Measurements from ENCODE around the gene ZNF385C.

ZNF385C gene

DNA sequence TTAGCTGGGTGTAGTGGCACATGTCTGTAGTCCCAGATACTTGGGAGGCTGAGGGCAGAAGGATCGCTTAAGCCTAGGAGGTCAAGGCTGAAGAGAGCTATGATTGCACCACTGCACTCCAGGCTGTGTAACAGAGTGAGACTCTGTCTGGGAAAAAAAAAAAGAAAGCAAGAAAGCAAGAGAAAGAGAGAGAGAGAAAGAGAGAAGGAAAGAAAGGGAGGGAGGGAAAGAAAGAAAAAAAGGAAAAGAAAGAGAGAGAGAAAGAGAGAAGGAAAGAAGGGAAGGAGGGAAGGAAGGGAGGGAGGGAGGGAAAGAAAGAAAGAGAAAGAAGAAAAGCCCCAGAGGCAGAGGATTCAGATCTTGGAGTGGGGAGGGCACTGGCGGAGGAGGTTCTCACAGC lies 7.7 kb upstream of the ZNF385C start:
- no peak overlapping the region for H3K27ac ChIP-seq (ENCODE audit: low read length)
- no peaks in the 10 kb centered on the region for H3K9me3 ChIP-seq (ENCODE audit: control insufficient read depth in 2 of 2, low read length in 2 of 2)
- no peak overlapping the region for H3K9ac ChIP-seq (ENCODE audit: low read length in 2 of 2)
- H3K4me1 ChIP-seq (ENCODE audit: control insufficient read depth, insufficient read depth, low read length): peaks cover 10% of the 10 kb centered on the region
- H3K36me3 ChIP-seq (ENCODE audit: control insufficient read depth in 2 of 2, insufficient read depth in 2 of 2, low read length in 2 of 2): peaks cover 9 to 12% of the 10 kb centered on the region in 2 donors
- H3K27me3 ChIP-seq (ENCODE audit: control insufficient read depth in 1 of 2, insufficient read depth in 2 of 2, low read length in 2 of 2): no peaks in the 10 kb centered on the region
- H3K4me3 ChIP-seq (ENCODE audit: low read length in 2 of 2): no peak overlapping the region

DNA sequence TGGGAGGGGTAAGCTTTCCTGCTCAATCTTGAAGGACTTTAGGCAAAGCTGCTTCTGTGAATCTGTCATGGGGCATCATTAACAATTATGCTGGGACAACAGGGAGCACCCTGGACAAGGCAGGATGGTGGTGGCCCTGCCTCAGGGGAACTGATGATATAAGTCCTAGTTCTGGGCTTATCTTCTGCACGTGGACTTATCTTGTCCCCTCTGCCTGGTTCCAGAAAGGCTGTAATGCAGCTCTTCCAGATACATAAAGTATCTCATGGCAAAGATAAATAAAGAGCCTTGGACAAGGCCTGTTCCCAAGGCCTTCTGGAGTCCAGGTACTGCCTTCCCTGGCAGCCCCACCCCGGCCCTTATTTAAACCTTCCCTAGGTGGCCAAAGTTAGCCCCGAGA lies 6.0 kb upstream of the ZNF385C start:
- no peak overlapping the region for H3K4me3 ChIP-seq (ENCODE audit: low read length in 2 of 2)
- H3K27ac ChIP-seq (ENCODE audit: low read length): no peak overlapping the region
- peaks cover 7% of the 10 kb centered on the region for H3K4me1 ChIP-seq (ENCODE audit: control insufficient read depth, insufficient read depth, low read length)
- H3K36me3 ChIP-seq (ENCODE audit: control insufficient read depth in 2 of 2, insufficient read depth in 2 of 2, low read length in 2 of 2): peaks cover 9 to 12% of the 10 kb centered on the region in 2 donors
- no peaks in the 10 kb centered on the region for H3K27me3 ChIP-seq (ENCODE audit: control insufficient read depth in 1 of 2, insufficient read depth in 2 of 2, low read length in 2 of 2)
- no peaks in the 10 kb centered on the region for H3K9me3 ChIP-seq (ENCODE audit: control insufficient read depth in 2 of 2, low read length in 2 of 2)
- no peak overlapping the region for H3K9ac ChIP-seq (ENCODE audit: low read length in 2 of 2)

DNA sequence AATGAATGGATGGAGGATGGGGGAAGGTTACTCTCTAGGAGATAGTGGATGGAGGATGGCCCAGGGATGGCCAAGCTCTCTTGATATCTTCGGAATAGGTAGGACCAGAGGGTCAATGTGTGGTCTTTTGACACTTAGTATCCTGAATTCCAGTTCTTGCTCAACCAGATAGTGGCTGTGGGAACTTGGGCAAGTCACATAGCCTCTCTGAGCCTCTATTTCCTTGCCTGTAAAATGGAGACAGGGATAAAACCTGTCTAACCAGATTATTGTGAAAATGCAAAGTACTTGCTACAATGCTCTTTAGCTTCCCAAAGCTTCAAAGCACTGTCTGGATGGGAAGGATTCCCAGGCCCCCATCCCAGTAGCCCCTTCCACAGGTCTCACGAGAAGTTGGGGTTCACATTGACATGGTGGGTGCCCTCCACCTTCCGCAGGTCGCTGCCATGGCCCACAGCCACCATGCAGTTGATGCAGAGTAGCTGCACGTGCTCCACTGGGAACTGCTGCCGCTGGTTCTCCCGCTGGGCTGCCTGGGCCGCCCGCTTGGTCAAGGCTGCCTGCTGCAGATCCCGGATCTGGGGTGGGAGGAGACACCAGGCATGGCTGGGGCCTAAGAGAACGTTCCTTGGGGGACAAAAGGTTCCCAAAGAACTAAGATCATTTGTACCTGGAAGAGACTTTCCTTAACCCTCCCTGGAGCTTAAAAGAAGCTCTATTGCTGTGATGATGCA lies 5.1 kb upstream of the ZNF385C start:
- no peak overlapping the region for H3K27ac ChIP-seq (ENCODE audit: low read length)
- H3K4me1 ChIP-seq (ENCODE audit: control insufficient read depth, insufficient read depth, low read length): peaks cover 7% of the 10 kb centered on the region
- H3K36me3 ChIP-seq (ENCODE audit: control insufficient read depth in 2 of 2, insufficient read depth in 2 of 2, low read length in 2 of 2): peaks cover 2 to 12% of the 10 kb centered on the region in 2 donors
- no peaks in the 10 kb centered on the region for H3K9me3 ChIP-seq (ENCODE audit: control insufficient read depth in 2 of 2, low read length in 2 of 2)
- H3K9ac ChIP-seq (ENCODE audit: low read length in 2 of 2): no peak overlapping the region
- no peak overlapping the region for H3K4me3 ChIP-seq (ENCODE audit: low read length in 2 of 2)
- H3K27me3 ChIP-seq (ENCODE audit: control insufficient read depth in 1 of 2, insufficient read depth in 2 of 2, low read length in 2 of 2): no peaks in the 10 kb centered on the region

DNA sequence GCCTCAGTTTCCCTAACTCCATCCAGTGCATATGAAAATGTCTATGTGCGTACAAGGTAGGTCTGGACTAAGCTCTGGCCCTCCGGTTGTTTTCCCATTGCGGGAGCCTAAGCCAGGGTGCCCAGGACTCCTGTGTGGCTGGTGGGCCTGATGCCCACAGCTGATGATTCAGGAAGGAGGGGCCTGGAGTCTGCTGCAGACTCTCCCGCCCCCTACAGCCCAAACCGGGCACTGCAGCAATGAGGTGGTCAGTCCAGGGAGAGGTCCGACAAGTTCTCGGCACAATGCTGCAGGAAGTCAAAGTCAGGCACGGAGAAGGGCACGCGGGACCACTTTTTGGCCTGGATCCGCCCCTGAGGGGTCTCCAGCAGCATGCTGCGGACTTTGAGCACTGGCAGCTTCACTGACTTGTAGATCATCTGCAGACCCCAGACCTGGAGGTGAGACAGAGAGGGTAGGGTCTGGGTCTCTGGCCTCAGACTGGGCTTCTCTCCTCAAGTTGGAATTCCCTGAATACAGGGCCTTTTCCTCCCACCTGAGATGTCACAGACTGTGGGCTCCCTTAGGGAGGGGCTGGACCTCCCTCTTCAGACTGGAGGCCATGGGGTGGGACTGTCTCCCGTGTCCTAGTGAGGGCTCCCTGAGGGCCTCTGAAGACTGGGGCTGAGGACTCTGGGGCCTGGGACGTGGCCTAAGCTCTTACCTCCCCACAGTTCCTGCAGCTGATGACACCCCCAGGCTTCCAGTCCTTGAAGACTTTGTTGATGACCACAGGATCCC lies 3.4 kb upstream of the ZNF385C start:
- Histone ChIP-seq H3K9ac (ENCODE audit: low read length in 2 of 2) (no peak overlapping the region), H3K4me3 (ENCODE audit: low read length in 2 of 2) (no peak overlapping the region), H3K27me3 (ENCODE audit: control insufficient read depth in 1 of 2, insufficient read depth in 2 of 2, low read length in 2 of 2) (peaks cover 14 to 15% of the 10 kb centered on the region in 2 donors), H3K27ac (ENCODE audit: low read length) (no peak overlapping the region), H3K36me3 (ENCODE audit: control insufficient read depth in 2 of 2, insufficient read depth in 2 of 2, low read length in 2 of 2) (peaks cover 2 to 12% of the 10 kb centered on the region in 2 donors), H3K9me3 (ENCODE audit: control insufficient read depth in 2 of 2, low read length in 2 of 2) (no peaks in the 10 kb centered on the region), H3K4me1 (ENCODE audit: control insufficient read depth, insufficient read depth, low read length) (peaks cover 7% of the 10 kb centered on the region)

DNA sequence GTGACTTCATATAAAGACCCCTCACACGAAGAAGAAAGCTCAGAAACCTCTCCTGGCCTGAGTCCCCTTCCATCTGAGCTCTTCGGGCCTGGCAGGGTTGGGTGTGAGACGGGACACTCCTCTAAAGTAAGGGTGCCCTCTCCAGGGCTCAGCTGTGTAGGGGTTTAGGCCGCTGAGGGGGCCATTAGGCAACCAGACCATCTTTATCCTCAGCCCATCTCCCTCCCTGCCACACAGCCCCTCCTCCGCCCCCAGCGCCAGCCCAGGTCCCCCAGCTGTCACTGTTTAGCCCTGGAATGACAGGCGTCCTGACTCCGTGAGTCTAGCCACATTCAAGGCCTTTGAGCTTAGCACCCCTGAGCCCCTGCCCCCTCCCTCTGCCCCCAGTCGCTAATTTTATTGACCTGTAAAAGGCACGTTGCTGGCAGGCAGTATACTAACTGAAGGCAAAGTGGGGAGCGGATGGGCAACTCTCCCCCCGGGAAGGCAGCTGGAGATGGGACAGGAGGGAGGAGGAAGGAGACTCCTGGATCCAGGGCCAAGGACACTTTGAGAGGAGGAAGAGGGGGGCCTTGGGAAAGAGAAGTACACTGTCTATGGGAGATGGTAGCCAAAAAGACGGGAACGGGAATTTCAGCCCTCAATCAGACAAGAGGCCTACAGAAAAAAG lies 592 bp upstream of the ZNF385C start:
- H3K9ac ChIP-seq (ENCODE audit: low read length in 2 of 2): peak overlapping the region in 1 of 2 donors; percentile 36
- no peaks in the 10 kb centered on the region for H3K9me3 ChIP-seq (ENCODE audit: control insufficient read depth in 2 of 2, low read length in 2 of 2)
- H3K4me3 ChIP-seq (ENCODE audit: low read length in 2 of 2): no peak overlapping the region
- peaks cover 0 to 4% of the 10 kb centered on the region in 2 donors for H3K36me3 ChIP-seq (ENCODE audit: control insufficient read depth in 2 of 2, insufficient read depth in 2 of 2, low read length in 2 of 2)
- H3K27ac ChIP-seq (ENCODE audit: low read length): no peak overlapping the region
- peaks cover 7% of the 10 kb centered on the region for H3K4me1 ChIP-seq (ENCODE audit: control insufficient read depth, insufficient read depth, low read length)
- peaks cover 23 to 27% of the 10 kb centered on the region in 2 donors for H3K27me3 ChIP-seq (ENCODE audit: control insufficient read depth in 1 of 2, insufficient read depth in 2 of 2, low read length in 2 of 2)

DNA sequence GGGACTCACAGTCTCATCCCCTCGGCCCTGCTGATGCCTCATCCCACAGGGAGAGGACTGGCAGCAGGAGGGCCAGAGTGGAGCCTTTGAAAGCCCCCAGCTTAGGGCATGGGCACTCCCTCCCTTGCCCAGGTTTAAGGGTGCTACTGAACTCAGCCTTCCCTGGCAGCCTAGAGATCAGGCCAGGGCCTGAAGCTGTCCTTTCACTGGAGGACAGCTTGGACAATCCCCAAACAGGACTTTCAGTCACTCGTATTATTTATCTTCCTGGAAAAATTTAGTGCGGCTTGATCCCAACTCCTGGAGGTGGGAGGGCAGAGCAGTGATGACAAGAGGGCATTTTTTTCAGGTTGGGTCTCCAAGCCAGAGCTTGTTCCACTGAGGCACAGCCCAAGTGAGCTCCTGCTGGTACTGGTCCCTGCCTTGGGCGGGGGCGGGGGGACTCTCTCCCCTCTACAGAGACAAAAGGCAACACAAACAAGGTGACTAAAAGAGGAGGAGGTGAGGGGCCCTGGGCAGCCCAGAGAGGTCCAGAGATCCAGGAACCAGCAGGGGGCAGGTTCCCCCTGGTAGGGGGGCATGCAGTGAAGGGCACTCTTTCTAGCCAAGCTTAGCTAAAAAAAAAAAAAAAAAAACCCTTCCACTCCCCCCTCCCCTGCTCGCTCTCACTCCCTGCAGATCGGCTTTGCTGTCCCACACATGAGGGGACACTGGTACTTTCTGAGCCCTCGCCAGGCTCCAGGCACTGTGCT lies 1.7 kb downstream of the ZNF385C start:
- no peak overlapping the region for H3K4me3 ChIP-seq (ENCODE audit: low read length in 2 of 2)

DNA sequence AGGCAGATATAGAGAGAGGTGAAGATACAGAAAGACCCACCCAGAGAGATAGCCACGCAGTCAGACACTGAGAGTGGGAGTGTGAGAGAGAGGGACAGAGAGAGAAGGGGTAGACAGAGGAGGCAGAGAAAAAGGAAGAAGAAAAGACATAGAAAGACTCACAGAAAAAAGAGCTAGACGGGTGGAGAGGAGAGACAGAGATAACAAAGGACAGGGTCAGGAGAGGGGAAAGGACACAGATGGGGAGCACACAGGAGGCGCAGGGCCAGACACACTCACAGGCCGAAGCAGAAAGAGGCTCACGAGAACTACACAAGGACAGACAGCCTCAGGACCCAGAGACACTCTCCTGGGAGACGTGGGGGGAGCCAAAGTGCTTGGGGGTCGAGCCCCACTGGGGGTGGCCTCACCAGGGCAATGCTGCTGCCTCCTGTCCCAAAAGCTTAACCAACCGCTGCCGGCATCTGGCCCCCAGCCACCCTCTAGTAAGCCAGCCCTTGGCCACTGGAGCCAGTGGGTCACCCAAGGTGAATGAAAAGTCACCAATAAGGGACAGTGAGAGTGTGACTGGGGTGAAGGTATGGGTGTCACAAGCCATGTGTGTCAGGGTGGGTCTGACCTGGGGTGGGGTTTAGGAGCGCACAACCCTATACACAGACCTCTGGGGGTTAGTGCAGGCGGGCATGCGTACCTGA lies 3.8 kb downstream of the ZNF385C start:
- H3K36me3 ChIP-seq (ENCODE audit: control insufficient read depth in 2 of 2, insufficient read depth in 2 of 2, low read length in 2 of 2): no peaks in the 10 kb centered on the region
- no peaks in the 10 kb centered on the region for H3K9me3 ChIP-seq (ENCODE audit: control insufficient read depth in 2 of 2, low read length in 2 of 2)
- no peak overlapping the region for H3K27ac ChIP-seq (ENCODE audit: low read length)
- no peak overlapping the region for H3K4me3 ChIP-seq (ENCODE audit: low read length in 2 of 2)
- H3K27me3 ChIP-seq (ENCODE audit: control insufficient read depth in 1 of 2, insufficient read depth in 2 of 2, low read length in 2 of 2): peaks cover 23 to 27% of the 10 kb centered on the region in 2 donors
- peaks cover 4% of the 10 kb centered on the region for H3K4me1 ChIP-seq (ENCODE audit: control insufficient read depth, insufficient read depth, low read length)
- H3K9ac ChIP-seq (ENCODE audit: low read length in 2 of 2): no peak overlapping the region

More for the DNA sequence above, 1.7 kb downstream of the ZNF385C start:
- Histone ChIP-seq H3K9ac (ENCODE audit: low read length in 2 of 2) (no peak overlapping the region), H3K4me1 (ENCODE audit: control insufficient read depth, insufficient read depth, low read length) (peaks cover 4% of the 10 kb centered on the region), H3K36me3 (ENCODE audit: control insufficient read depth in 2 of 2, insufficient read depth in 2 of 2, low read length in 2 of 2) (no peaks in the 10 kb centered on the region), H3K27ac (ENCODE audit: low read length) (no peak overlapping the region), H3K27me3 (ENCODE audit: control insufficient read depth in 1 of 2, insufficient read depth in 2 of 2, low read length in 2 of 2) (peaks cover 23 to 27% of the 10 kb centered on the region in 2 donors), H3K9me3 (ENCODE audit: control insufficient read depth in 2 of 2, low read length in 2 of 2) (no peaks in the 10 kb centered on the region)

DNA sequence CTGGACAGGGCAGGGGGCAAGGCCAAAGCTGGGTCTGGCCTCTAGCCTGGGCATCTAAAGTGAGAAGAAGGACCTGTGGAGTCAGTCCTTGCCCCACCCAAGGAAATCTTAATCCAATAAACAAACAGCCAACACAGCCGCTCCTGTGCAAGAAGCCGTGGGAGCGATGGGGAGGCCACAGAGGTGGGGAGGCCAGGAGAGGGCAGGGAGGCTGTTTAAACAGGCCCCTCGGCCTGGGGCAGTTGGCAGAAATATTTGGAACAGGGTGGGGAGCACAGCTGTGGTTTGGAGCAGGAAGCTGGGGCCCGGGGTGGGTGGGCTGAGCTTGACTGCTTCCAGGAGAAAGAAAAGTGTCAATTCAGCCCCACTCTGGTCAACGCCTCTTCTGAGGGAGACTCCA lies 5.3 kb downstream of the ZNF385C start:
- no peak overlapping the region for H3K4me3 ChIP-seq (ENCODE audit: low read length in 2 of 2)
- H3K27ac ChIP-seq (ENCODE audit: low read length): no peak overlapping the region
- H3K9me3 ChIP-seq (ENCODE audit: control insufficient read depth in 2 of 2, low read length in 2 of 2): no peaks in the 10 kb centered on the region
- no peaks in the 10 kb centered on the region for H3K36me3 ChIP-seq (ENCODE audit: control insufficient read depth in 2 of 2, insufficient read depth in 2 of 2, low read length in 2 of 2)
- no peak overlapping the region for H3K9ac ChIP-seq (ENCODE audit: low read length in 2 of 2)
- peaks cover 27 to 30% of the 10 kb centered on the region in 2 donors for H3K27me3 ChIP-seq (ENCODE audit: control insufficient read depth in 1 of 2, insufficient read depth in 2 of 2, low read length in 2 of 2)
- peaks cover under 1% of the 10 kb centered on the region for H3K4me1 ChIP-seq (ENCODE audit: control insufficient read depth, insufficient read depth, low read length)

DNA sequence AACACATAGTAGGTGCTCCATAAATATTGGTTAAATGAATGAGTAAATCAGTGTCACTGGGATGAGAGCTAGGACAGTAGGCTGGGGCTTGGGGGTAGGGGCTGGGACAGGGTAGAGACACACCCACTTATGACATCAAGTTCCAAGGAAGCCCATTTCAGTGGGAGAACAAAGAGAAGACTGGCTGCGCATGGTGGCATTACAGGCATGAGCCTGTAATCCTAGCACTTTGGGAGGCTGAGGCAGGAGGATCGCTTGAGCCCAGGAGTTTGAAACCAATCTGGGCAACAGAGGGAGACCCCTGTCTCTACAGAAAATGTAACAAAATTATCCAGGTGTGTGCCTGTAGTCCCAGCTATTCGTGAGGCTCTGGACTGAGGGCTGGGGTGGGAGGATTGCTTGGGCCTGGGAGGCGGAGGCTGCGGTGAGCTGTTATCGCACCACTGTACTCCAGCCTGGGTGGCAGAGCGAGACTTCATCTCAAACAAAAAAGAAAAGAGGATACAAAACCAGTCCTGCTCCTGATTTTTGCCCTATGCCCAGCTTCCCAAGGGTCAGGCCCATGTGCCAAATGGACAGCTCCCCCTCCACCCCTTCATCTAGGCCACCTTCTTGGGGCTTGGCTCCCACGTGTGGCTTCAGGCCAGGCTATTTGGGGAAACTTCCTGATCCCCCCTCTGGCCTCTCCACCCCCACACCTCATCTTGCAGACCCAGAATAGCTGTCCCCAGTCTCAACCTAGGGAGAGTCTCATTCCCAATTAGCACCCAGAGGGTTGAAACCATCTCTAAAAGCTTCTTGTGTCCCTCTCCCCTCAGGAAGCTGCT lies 7.1 kb downstream of the ZNF385C start:
- no peak overlapping the region for H3K9ac ChIP-seq (ENCODE audit: low read length in 2 of 2)
- peaks cover 11 to 13% of the 10 kb centered on the region in 2 donors for H3K27me3 ChIP-seq (ENCODE audit: control insufficient read depth in 1 of 2, insufficient read depth in 2 of 2, low read length in 2 of 2)
- H3K36me3 ChIP-seq (ENCODE audit: control insufficient read depth in 2 of 2, insufficient read depth in 2 of 2, low read length in 2 of 2): no peaks in the 10 kb centered on the region
- H3K4me3 ChIP-seq (ENCODE audit: low read length in 2 of 2): no peak overlapping the region
- H3K4me1 ChIP-seq (ENCODE audit: control insufficient read depth, insufficient read depth, low read length): no peaks in the 10 kb centered on the region
- no peaks in the 10 kb centered on the region for H3K9me3 ChIP-seq (ENCODE audit: control insufficient read depth in 2 of 2, low read length in 2 of 2)
- no peak overlapping the region for H3K27ac ChIP-seq (ENCODE audit: low read length)

Measured in stomach smooth muscle (tissue), 2 donors.